WERI-Rb-1 (cell line): ENCODE data around the gene KCNIP3.

Source experiments
- DNase-seq: peaks from one replicate; pipeline ENCODE4 v3.0.0-alpha.2; 2020
- H3K27ac ChIP-seq: fragments of 250-450 bp; sonication (Bioruptor Pico); 2 replicates; pipeline ENCODE4 v1.5.1; 2020; ENCODE audit warnings: mild to moderate bottlenecking, moderate library complexity
- H3K27me3 ChIP-seq: fragments of 250-450 bp; sonication (Bioruptor Pico); 2 replicates; pipeline ENCODE4 v1.5.1; 2021; ENCODE audit warnings: mild to moderate bottlenecking, low read depth, moderate library complexity; ENCODE audit not compliant: insufficient read depth, severe bottlenecking
- H3K36me3 ChIP-seq: fragments of 250-450 bp; sonication (Bioruptor Pico); 2 replicates; pipeline ENCODE4 v1.5.1; 2020; ENCODE audit warnings: mild to moderate bottlenecking, moderate library complexity
- H3K4me3 ChIP-seq: 2 replicates; pipeline ENCODE4 v1.5.1; 2011; ENCODE audit warnings: low read depth, mild to moderate bottlenecking, control low read depth, low read length
- H3K9me3 ChIP-seq: fragments of 250-450 bp; sonication (Bioruptor Pico); 2 replicates; pipeline ENCODE4 v1.5.1; 2021; ENCODE audit warnings: mild to moderate bottlenecking, moderate library complexity; ENCODE audit not compliant: severe bottlenecking
- TF ChIP-seq, protein P1 (sequence below): IDR thresholded peaks from 2 replicates; pipeline ENCODE4 v1.5.1; 2011; ENCODE audit warnings: low read depth, mild to moderate bottlenecking, control low read depth, inconsistent platforms, low read length

The KCNIP3 gene

DNA sequence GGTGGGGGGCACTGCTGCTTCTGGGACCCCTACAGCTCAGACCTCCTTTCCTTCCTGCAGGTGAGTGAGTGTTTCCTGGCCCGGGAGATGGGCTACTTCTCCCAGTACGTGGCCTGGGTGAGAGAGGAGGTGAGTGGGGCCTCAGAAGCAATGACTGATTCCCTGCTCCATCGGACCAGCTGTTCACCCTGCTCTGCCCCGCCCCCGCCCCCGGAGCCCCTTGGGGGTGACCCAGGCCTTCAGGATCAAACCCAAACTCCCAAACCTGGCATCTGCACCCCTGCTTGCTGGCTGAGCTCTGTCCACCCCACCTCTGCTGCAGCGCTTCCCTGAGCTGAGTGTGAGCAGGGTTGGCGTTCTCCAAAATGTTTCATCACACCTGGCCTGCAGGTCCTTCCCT lies 9.8 kb upstream of the KCNIP3 start:
- TF ChIP-seq, protein P1, sequence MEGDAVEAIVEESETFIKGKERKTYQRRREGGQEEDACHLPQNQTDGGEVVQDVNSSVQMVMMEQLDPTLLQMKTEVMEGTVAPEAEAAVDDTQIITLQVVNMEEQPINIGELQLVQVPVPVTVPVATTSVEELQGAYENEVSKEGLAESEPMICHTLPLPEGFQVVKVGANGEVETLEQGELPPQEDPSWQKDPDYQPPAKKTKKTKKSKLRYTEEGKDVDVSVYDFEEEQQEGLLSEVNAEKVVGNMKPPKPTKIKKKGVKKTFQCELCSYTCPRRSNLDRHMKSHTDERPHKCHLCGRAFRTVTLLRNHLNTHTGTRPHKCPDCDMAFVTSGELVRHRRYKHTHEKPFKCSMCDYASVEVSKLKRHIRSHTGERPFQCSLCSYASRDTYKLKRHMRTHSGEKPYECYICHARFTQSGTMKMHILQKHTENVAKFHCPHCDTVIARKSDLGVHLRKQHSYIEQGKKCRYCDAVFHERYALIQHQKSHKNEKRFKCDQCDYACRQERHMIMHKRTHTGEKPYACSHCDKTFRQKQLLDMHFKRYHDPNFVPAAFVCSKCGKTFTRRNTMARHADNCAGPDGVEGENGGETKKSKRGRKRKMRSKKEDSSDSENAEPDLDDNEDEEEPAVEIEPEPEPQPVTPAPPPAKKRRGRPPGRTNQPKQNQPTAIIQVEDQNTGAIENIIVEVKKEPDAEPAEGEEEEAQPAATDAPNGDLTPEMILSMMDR = no peak
- no peaks in the 10 kb centered on the region for H3K36me3 ChIP-seq

GRCh38 chr2:95287806-95288205 lies 9.3 kb upstream of the KCNIP3 start:
- DNase-seq = peak; percentile 86
- Histone ChIP-seq H3K27me3 (no peaks in the 10 kb centered on the region), H3K9me3 (peaks cover 11% of the 10 kb centered on the region), H3K4me3 (no peak overlapping the region), H3K36me3 (no peaks in the 10 kb centered on the region), H3K27ac (peak overlapping the region; percentile 87)
- TF ChIP-seq, protein P1 = no peak

More for the DNA sequence above, 9.8 kb upstream of the KCNIP3 start:
- no peaks in the 10 kb centered on the region for H3K27me3 ChIP-seq
- H3K27ac ChIP-seq = peak overlapping the region; percentile 87
- DNase-seq = peak; percentile 45
- peaks cover 11% of the 10 kb centered on the region for H3K9me3 ChIP-seq
- H3K4me3 ChIP-seq = no peak overlapping the region

DNA sequence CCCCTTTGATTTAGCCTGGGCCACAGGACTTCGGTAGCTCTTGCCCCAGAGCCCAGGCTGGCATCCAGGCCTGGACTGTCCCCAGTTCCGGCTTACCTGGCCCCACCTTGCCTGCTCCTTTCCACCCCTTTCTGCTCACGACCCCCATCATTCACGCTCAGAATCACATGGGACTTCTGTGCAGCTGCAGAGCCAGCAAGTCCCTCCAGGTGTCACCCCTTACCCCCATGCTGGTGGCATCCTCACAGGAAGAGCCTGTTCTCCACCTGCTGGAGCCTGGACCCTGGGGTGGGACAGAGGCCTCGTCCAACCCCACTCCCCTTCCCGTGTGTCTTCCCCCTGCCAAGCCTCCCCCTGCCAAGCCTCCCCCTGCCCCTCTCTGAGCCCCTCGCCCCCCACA lies 7.9 kb upstream of the KCNIP3 start:
- H3K4me3 ChIP-seq = no peak overlapping the region
- H3K27me3 ChIP-seq = no peaks in the 10 kb centered on the region
- H3K36me3 ChIP-seq = no peaks in the 10 kb centered on the region
- TF ChIP-seq, protein P1 = peak; percentile 92
- DNase-seq = peak; percentile 78
- H3K27ac ChIP-seq = peak overlapping the region; percentile 87
- peaks cover 11% of the 10 kb centered on the region for H3K9me3 ChIP-seq

- H3K27ac ChIP-seq = no peak overlapping the region
- no peak overlapping the region for H3K4me3 ChIP-seq
- no peaks in the 10 kb centered on the region for H3K36me3 ChIP-seq
- peaks cover 11% of the 10 kb centered on the region for H3K9me3 ChIP-seq
- H3K27me3 ChIP-seq = no peaks in the 10 kb centered on the region
- TF ChIP-seq, protein P1 = no peak
- no peak for DNase-seq
Measured at GRCh38 chr2:95291222-95291621, 5.9 kb upstream of the KCNIP3 start.

DNA sequence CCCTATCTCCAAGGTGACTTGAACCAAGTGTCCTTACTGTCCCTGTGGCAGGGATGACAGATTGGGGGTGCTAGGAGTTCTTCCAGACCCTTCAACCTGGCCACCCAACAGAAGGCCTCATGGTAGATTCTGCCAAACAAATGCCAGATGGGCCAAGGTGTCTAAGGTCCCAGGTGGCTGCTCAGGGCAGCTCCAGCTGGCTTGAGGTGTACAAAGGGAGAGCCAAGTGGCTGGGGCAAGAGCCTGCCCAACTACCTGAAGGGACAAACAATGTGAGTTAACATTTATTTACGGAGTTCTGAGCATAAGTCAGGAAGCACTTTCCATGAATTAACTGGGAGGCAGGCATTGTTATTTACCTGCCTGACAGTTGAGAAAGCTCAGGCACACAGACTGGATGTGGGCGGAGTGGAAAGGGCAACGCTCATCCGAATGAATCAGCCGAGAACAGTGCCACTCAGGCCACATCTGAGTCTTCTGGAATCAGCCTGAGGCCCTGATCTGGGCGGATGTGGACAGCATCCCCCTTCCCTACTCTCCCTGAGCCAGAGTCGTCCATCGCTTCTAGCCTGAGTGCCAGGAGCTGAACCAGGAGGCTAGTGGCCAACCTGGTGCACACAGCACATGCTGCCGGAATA lies 4.4 kb upstream of the KCNIP3 start:
- Histone ChIP-seq H3K4me3 (no peak overlapping the region), H3K36me3 (no peaks in the 10 kb centered on the region), H3K9me3 (peaks cover 11% of the 10 kb centered on the region), H3K27me3 (no peaks in the 10 kb centered on the region), H3K27ac (no peak overlapping the region)
- TF ChIP-seq, protein P1 = no peak
- DNase-seq = no peak
